Endodermal cell (in vitro differentiated cells): ENCODE data around the gene SAMD5. TPM values are rescaled to one million over a fixed set of nuclear protein-coding genes. Genes with fewer than 3 reads are reported as not detected.

ENCODE experiments used
- DNase-seq: peaks from one replicate; pipeline ENCODE4 v3.0.0-alpha.2; 2017
- H3K27ac ChIP-seq: 2 replicates; pipeline ENCODE4 v1.5.1; 2013; ENCODE audit warnings: mild to moderate bottlenecking, low read depth, low read length, moderate library complexity
- H3K27me3 ChIP-seq: 2 replicates; pipeline ENCODE4 v1.6.1; 2013; ENCODE audit warnings: mild to moderate bottlenecking, low read length, moderate library complexity; ENCODE audit not compliant: insufficient read depth, control insufficient read depth, poor library complexity, severe bottlenecking
- H3K36me3 ChIP-seq: 2 replicates; pipeline ENCODE4 v1.7.0; 2013; ENCODE audit warnings: mild to moderate bottlenecking, low read length, moderate library complexity; ENCODE audit not compliant: control insufficient read depth, insufficient read depth
- H3K4me1 ChIP-seq: one replicate; pipeline ENCODE4 v1.7.0; 2013; ENCODE audit warnings: low read length; ENCODE audit not compliant: control insufficient read depth, insufficient read depth
- H3K4me3 ChIP-seq: 2 replicates; pipeline ENCODE4 v1.5.1; 2013; ENCODE audit warnings: mild to moderate bottlenecking, low read length, moderate library complexity
- H3K9ac ChIP-seq: 2 replicates; pipeline ENCODE4 v1.6.1; 2013; ENCODE audit warnings: mild to moderate bottlenecking, low read length, moderate library complexity; ENCODE audit not compliant: poor library complexity, severe bottlenecking; ENCODE audit errors: extremely low read depth
- H3K9me3 ChIP-seq: 2 replicates; pipeline ENCODE4 v1.6.1; 2013; ENCODE audit warnings: mild to moderate bottlenecking, low read length, moderate library complexity; ENCODE audit not compliant: control insufficient read depth
- H3K27ac Mint-ChIP-seq: 2 replicates; pipeline ENCODE4 v1.8.0; 2020; ENCODE audit warnings: mixed read lengths
- H3K27me3 Mint-ChIP-seq: 2 replicates; pipeline ENCODE4 v1.8.0; 2021; ENCODE audit warnings: mild to moderate bottlenecking, mixed read lengths; ENCODE audit not compliant: insufficient read depth
- H3K36me3 Mint-ChIP-seq: 2 replicates; pipeline ENCODE4 v1.8.0; 2020; ENCODE audit warnings: low read depth, mixed read lengths
- H3K4me1 Mint-ChIP-seq: 2 replicates; pipeline ENCODE4 v1.8.0; 2020; ENCODE audit warnings: mixed read lengths
- H3K4me3 Mint-ChIP-seq: 2 replicates; pipeline ENCODE4 v1.8.0; 2020; ENCODE audit warnings: mild to moderate bottlenecking, moderate library complexity, mixed read lengths
- H3K9me3 Mint-ChIP-seq: 2 replicates; pipeline ENCODE4 v1.8.0; 2020; ENCODE audit warnings: mild to moderate bottlenecking, mixed read lengths
- WGBS, 2 experiments: methylation state at CpG; one replicate each; pipeline versions ENCODE4 v1.1.5 to v1.1.7; 2013; ENCODE audit warnings: missing lambda C conversion rate in 2 of 2, mixed read lengths in 1 of 2; ENCODE audit not compliant: insufficient coverage in 1 of 2, insufficient read length in 1 of 2; 5-methylcytosine and 5-hydroxymethylcytosine counted together
- total RNA-seq, 2 donors: library from RNA; stranded (reverse); fragmentation: NEBNext Ultra II Directional in 1 of 2; extraction: Animal tissue kit (Norgen Biotek cat#: 25700) in 1 of 2; gene quantifications; 2 replicates in 1 of 2; 3 replicates in 1 of 2; pipeline ENCODE4 v1.2.1, GENCODE V29; 2021
- TF ChIP-seq, protein P1 (sequence below): fragments of 200-600 bp; sonication (generic); conservative IDR thresholded peaks from 2 replicates; pipeline ENCODE4 v1.5.0; 2021; ENCODE audit warnings: antibody characterized with exemption, mild to moderate bottlenecking

The SAMD5 gene
- total RNA-seq, 2 donors from 2014 or later, result 0.69 to 0.99 TPM

DNA sequence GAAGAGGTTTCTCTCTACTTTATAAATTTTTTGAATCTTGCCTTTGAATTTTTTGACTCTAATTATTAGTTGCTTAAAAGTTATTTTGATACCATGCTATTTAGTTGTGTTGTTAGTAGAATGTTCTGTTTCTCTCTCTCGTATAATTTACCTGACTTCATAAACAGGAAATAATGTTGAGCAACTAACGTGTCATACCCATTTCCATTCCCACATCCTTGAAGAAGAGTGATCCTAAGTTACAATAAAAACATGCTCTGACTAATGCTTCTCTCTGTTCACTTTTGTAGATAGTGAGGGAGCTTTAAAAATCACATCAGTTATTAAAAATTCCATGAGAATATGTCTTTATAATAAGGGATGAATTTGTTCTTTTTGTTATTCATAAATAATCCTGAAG lies 69.7 kb downstream of the SAMD5 start:
- H3K27ac Mint-ChIP-seq, result no peak overlapping the region
- no peaks in the 10 kb centered on the region for H3K36me3 ChIP-seq
- DNase-seq, result no peak
- no peaks in the 10 kb centered on the region for H3K27me3 ChIP-seq
- H3K9ac ChIP-seq, result no peak overlapping the region
- no peaks in the 10 kb centered on the region for H3K36me3 Mint-ChIP-seq
- H3K4me3 Mint-ChIP-seq, result no peak overlapping the region
- WGBS, 2 experiments, result 95% methylated on average over 2 of the region's 2 CpGs; no CpG with 5 or more reads in 1 of the 2 experiments
- H3K9me3 ChIP-seq, result no peaks in the 10 kb centered on the region
- no peaks in the 10 kb centered on the region for H3K27me3 Mint-ChIP-seq
- H3K9me3 Mint-ChIP-seq, result no peaks in the 10 kb centered on the region
- no peaks in the 10 kb centered on the region for H3K4me1 ChIP-seq
- TF ChIP-seq, protein P1, sequence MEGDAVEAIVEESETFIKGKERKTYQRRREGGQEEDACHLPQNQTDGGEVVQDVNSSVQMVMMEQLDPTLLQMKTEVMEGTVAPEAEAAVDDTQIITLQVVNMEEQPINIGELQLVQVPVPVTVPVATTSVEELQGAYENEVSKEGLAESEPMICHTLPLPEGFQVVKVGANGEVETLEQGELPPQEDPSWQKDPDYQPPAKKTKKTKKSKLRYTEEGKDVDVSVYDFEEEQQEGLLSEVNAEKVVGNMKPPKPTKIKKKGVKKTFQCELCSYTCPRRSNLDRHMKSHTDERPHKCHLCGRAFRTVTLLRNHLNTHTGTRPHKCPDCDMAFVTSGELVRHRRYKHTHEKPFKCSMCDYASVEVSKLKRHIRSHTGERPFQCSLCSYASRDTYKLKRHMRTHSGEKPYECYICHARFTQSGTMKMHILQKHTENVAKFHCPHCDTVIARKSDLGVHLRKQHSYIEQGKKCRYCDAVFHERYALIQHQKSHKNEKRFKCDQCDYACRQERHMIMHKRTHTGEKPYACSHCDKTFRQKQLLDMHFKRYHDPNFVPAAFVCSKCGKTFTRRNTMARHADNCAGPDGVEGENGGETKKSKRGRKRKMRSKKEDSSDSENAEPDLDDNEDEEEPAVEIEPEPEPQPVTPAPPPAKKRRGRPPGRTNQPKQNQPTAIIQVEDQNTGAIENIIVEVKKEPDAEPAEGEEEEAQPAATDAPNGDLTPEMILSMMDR, result no peak
- H3K4me1 Mint-ChIP-seq, result no peaks in the 10 kb centered on the region
- no peak overlapping the region for H3K27ac ChIP-seq
- H3K4me3 ChIP-seq, result no peak overlapping the region

GRCh38 chr6:147578883-147579282 lies 70.4 kb downstream of the SAMD5 start:
- 97% methylated on average over 2 of the region's 2 CpGs; no CpG with 5 or more reads in 1 of the 2 experiments for WGBS, 2 experiments
- Mint-ChIP-seq H3K4me3 (no peak overlapping the region), H3K27me3 (no peaks in the 10 kb centered on the region), H3K4me1 (no peaks in the 10 kb centered on the region), H3K9me3 (no peaks in the 10 kb centered on the region), H3K27ac (no peak overlapping the region), H3K36me3 (no peaks in the 10 kb centered on the region)
- Histone ChIP-seq H3K27me3 (no peaks in the 10 kb centered on the region), H3K9me3 (no peaks in the 10 kb centered on the region), H3K27ac (no peak overlapping the region), H3K4me1 (no peaks in the 10 kb centered on the region), H3K4me3 (no peak overlapping the region), H3K9ac (no peak overlapping the region), H3K36me3 (no peaks in the 10 kb centered on the region)
- TF ChIP-seq, protein P1, result no peak
- DNase-seq, result no peak

DNA sequence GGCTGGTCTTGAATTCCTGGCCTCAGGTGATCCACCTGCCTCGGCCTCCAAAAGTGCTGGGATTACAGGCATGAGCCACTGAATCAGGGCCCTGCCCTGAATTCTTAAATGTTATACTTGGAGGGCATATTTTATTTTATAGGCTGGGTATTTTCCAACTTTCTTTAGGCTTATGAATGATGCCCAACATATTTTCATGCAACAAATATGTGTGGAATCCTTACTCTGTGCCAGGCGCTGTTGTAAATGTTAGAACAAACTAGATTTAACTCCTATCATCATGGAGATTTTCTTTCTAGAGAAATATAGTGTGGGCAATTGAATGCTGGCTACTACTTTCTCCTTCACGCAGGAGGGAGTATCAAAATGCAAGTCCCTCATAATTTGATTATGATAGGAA lies 71.2 kb downstream of the SAMD5 start:
- Histone ChIP-seq H3K36me3 (no peaks in the 10 kb centered on the region), H3K9me3 (no peaks in the 10 kb centered on the region), H3K4me3 (no peak overlapping the region), H3K4me1 (no peaks in the 10 kb centered on the region), H3K9ac (no peak overlapping the region), H3K27ac (no peak overlapping the region), H3K27me3 (no peaks in the 10 kb centered on the region)
- Mint-ChIP-seq H3K4me1 (no peaks in the 10 kb centered on the region), H3K36me3 (no peaks in the 10 kb centered on the region), H3K27me3 (no peaks in the 10 kb centered on the region), H3K4me3 (no peak overlapping the region), H3K27ac (no peak overlapping the region), H3K9me3 (no peaks in the 10 kb centered on the region)
- no peak for DNase-seq
- WGBS, 2 experiments, result 81 to 100% methylated on average over 1 to 3 of the region's 3 CpGs
- TF ChIP-seq, protein P1, result no peak
